Stimulated activated CD8-positive, alpha-beta memory T cell treated with anti-CD3 and anti-CD28 coated beads, Interleukin-15, amount 100 ng/mL, for 1 hour (primary cell): ENCODE measurements around the gene BRME1.
"Not testable (repeated sequence)": the region's sequence is repeated elsewhere in the genome, so short reads cannot be mapped to it uniquely, and the experiment has no call there.

Experiments
- DNase-seq: peaks from one replicate; pipeline ENCODE4 v3.0.0-alpha.2; 2020; ENCODE audit warnings: low read depth

The BRME1 gene

GRCh38 chr19:13865571-13866462 is 40.1 kb downstream of the BRME1 start:
- no peak for DNase-seq

GRCh38 chr19:13864667-13865570 is 41.0 kb downstream of the BRME1 start:
- no peak for DNase-seq

GRCh38 chr19:13864046-13864666 is 41.8 kb downstream of the BRME1 start:
- DNase-seq, result no peak

- peak; percentile 71 for DNase-seq
Measured at GRCh38 chr19:13861714-13862531, 44.0 kb downstream of the BRME1 start.

- no peak for DNase-seq
Measured at GRCh38 chr19:13861392-13861713, 44.6 kb downstream of the BRME1 start.

- DNase-seq, result no peak
Measured at GRCh38 chr19:13860679-13861391, 45.1 kb downstream of the BRME1 start.

GRCh38 chr19:13859361-13859880 is 46.5 kb downstream of the BRME1 start:
- no peak for DNase-seq

GRCh38 chr19:13856497-13856896 is 49.4 kb downstream of the BRME1 start:
- DNase-seq, result no peak

- not testable (repeated sequence) for DNase-seq
Measured at GRCh38 chr19:13852171-13852707, 53.7 kb downstream of the BRME1 start.

- not testable (repeated sequence) for DNase-seq
Measured at GRCh38 chr19:13851734-13852114, 54.2 kb downstream of the BRME1 start.

GRCh38 chr19:13850910-13851733 is 54.8 kb downstream of the BRME1 start:
- no peak for DNase-seq

- DNase-seq, result no peak
Measured at GRCh38 chr19:13849991-13850909, 55.7 kb downstream of the BRME1 start.

GRCh38 chr19:13848798-13849676 is 56.9 kb downstream of the BRME1 start:
- no peak for DNase-seq

GRCh38 chr19:13848340-13848677 is 57.6 kb downstream of the BRME1 start:
- DNase-seq, result no peak

GRCh38 chr19:13847407-13848339 is 58.2 kb downstream of the BRME1 start:
- DNase-seq, result peak; percentile 64
